Hepatocyte (in vitro differentiated cells): Measurements from ENCODE around the gene AGAP2.

Source experiments
- EZH2 ChIP-seq: fragments of 200-600 bp; sonication (generic); IDR thresholded peaks from 2 replicates; pipeline ENCODE4 v1.6.1; 2016; ENCODE audit warnings: antibody characterized with exemption, mild to moderate bottlenecking, borderline replicate concordance
- EZH2phosphoT487 ChIP-seq: fragments of 200-600 bp; sonication (generic); IDR thresholded peaks from one replicate; pipeline ENCODE4 v1.6.1; 2018; ENCODE audit warnings: antibody characterized with exemption, mild to moderate bottlenecking, low read depth, moderate library complexity; ENCODE audit not compliant: unreplicated experiment, severe bottlenecking
- TF ChIP-seq, protein P1 (sequence below): fragments of 200-600 bp; sonication (generic); IDR thresholded peaks from 2 replicates; pipeline ENCODE4 v1.5.1; 2016; ENCODE audit warnings: antibody characterized with exemption, mild to moderate bottlenecking; ENCODE audit not compliant: poor library complexity

DNA sequence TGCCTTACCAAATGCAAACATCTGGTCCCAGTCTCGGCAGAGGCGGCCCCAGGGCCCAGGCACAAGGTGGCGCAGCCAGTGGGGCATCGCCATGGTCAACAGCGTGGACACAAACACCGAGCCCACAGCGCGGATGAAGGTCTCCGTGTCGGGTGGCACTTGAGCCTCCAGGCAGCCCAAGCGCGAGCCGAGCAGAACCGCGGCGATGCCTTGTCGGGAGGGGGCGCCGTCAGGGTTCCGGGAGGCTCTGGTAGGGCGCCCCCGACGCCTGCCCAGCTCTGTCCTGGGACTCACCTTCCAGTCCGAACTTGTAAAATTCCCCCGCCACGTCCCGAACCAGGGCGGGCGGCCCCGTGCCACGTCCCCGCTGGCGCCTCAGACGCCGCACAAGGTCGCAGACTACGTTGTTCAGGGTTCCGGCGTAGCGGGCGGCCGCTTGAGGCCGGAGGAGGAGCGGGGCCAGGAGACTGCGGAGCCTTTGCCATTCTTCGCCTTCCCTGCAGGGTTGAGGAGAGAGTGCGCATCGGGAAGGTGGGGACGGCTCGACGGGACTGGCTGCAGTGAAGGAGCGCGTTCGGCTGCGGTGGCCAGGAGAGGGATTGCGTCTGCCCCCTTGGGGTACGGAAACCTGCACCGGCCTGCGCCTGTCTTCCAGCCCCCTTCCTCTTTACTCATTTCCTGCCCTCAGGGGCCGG lies 26.6 kb upstream of the AGAP2 start:
- TF ChIP-seq, protein P1, sequence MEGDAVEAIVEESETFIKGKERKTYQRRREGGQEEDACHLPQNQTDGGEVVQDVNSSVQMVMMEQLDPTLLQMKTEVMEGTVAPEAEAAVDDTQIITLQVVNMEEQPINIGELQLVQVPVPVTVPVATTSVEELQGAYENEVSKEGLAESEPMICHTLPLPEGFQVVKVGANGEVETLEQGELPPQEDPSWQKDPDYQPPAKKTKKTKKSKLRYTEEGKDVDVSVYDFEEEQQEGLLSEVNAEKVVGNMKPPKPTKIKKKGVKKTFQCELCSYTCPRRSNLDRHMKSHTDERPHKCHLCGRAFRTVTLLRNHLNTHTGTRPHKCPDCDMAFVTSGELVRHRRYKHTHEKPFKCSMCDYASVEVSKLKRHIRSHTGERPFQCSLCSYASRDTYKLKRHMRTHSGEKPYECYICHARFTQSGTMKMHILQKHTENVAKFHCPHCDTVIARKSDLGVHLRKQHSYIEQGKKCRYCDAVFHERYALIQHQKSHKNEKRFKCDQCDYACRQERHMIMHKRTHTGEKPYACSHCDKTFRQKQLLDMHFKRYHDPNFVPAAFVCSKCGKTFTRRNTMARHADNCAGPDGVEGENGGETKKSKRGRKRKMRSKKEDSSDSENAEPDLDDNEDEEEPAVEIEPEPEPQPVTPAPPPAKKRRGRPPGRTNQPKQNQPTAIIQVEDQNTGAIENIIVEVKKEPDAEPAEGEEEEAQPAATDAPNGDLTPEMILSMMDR: peak; percentile 36
- TF ChIP-seq EZH2 (peak; percentile 98), EZH2phosphoT487 (peak; percentile 86)
